Neural crest cell (in vitro differentiated cells): ENCODE measurements around the gene SRI. TPM values are rescaled to one million over a fixed set of nuclear protein-coding genes. Genes with fewer than 3 reads are reported as not detected.
"Not testable (repeated sequence)": the region's sequence is repeated elsewhere in the genome, so short reads cannot be mapped to it uniquely, and the experiment has no call there.

Experiments
- DNase-seq: peaks from one replicate; pipeline ENCODE4 v3.0.0; 2021; ENCODE audit warnings: low read depth, mixed read lengths, low spot score
- H3K27ac Mint-ChIP-seq: one replicate; pipeline ENCODE4 v1.8.0; 2021; ENCODE audit warnings: mild to moderate bottlenecking, mixed read lengths; ENCODE audit not compliant: unreplicated experiment
- H3K27me3 Mint-ChIP-seq: 2 replicates; pipeline ENCODE4 v1.8.0; 2021; ENCODE audit warnings: low read depth, mild to moderate bottlenecking, mixed read lengths
- H3K36me3 Mint-ChIP-seq: 2 replicates; pipeline ENCODE4 v1.8.0; 2021; ENCODE audit warnings: low read depth, mild to moderate bottlenecking, mixed read lengths
- H3K4me1 Mint-ChIP-seq: 2 replicates; pipeline ENCODE4 v1.8.0; 2021; ENCODE audit warnings: mixed read lengths
- H3K4me3 Mint-ChIP-seq: one replicate; pipeline ENCODE4 v1.8.0; 2021; ENCODE audit warnings: mild to moderate bottlenecking, mixed read lengths
- H3K9me3 Mint-ChIP-seq: 2 replicates; pipeline ENCODE4 v1.8.0; 2021; ENCODE audit warnings: mixed read lengths
- CTCF ChIP-seq: fragments of 200-600 bp; sonication (generic); conservative IDR thresholded peaks from 2 replicates; pipeline ENCODE4 v1.5.0; 2021; ENCODE audit warnings: antibody characterized with exemption, mild to moderate bottlenecking
- total RNA-seq: library from RNA; stranded (reverse); gene quantifications from 2 replicates; pipeline ENCODE4 v1.2.1, GENCODE V29; 2021

Gene SRI
- total RNA-seq, 1 donor from 2014 or later: 143 TPM

- no peaks in the 10 kb centered on the region for H3K4me1 Mint-ChIP-seq
- no peaks in the 10 kb centered on the region for H3K27me3 Mint-ChIP-seq
- H3K27ac Mint-ChIP-seq: no peak overlapping the region
- DNase-seq: no peak
- peaks cover 7% of the 10 kb centered on the region for H3K36me3 Mint-ChIP-seq
- no peak overlapping the region for H3K4me3 Mint-ChIP-seq
- peaks cover 5% of the 10 kb centered on the region for H3K9me3 Mint-ChIP-seq
- TF ChIP-seq CTCF: no peak
These were observed 42.7 kb upstream of the SRI start for GRCh38 chr7:88262562-88262961.

GRCh38 chr7:88260719-88261118 is 40.9 kb upstream of the SRI start:
- H3K4me3 Mint-ChIP-seq: no peak overlapping the region
- no peaks in the 10 kb centered on the region for H3K27me3 Mint-ChIP-seq
- H3K27ac Mint-ChIP-seq: no peak overlapping the region
- DNase-seq: no peak
- H3K36me3 Mint-ChIP-seq: peaks cover 3% of the 10 kb centered on the region
- H3K4me1 Mint-ChIP-seq: no peaks in the 10 kb centered on the region
- TF ChIP-seq CTCF: no peak
- H3K9me3 Mint-ChIP-seq: peaks cover 3% of the 10 kb centered on the region

- H3K9me3 Mint-ChIP-seq: peaks cover 3% of the 10 kb centered on the region
- H3K27ac Mint-ChIP-seq: no peak overlapping the region
- peaks cover 3% of the 10 kb centered on the region for H3K36me3 Mint-ChIP-seq
- H3K27me3 Mint-ChIP-seq: no peaks in the 10 kb centered on the region
- TF ChIP-seq CTCF: no peak
- H3K4me3 Mint-ChIP-seq: no peak overlapping the region
- no peak for DNase-seq
- no peaks in the 10 kb centered on the region for H3K4me1 Mint-ChIP-seq
These were observed 40.0 kb upstream of the SRI start for GRCh38 chr7:88259656-88260380.

GRCh38 chr7:88258296-88258695 is 38.5 kb upstream of the SRI start:
- not testable (repeated sequence) for DNase-seq, H3K4me1 Mint-ChIP-seq, H3K9me3 Mint-ChIP-seq, H3K4me3 Mint-ChIP-seq, H3K27me3 Mint-ChIP-seq, H3K36me3 Mint-ChIP-seq, H3K27ac Mint-ChIP-seq

GRCh38 chr7:88256906-88257305 is 37.1 kb upstream of the SRI start:
- Mint-ChIP-seq H3K9me3 (peaks cover 9% of the 10 kb centered on the region), H3K4me1 (no peaks in the 10 kb centered on the region), H3K27me3 (no peaks in the 10 kb centered on the region), H3K27ac (no peak overlapping the region), H3K4me3 (no peak overlapping the region), H3K36me3 (peaks cover 3% of the 10 kb centered on the region)
- DNase-seq: no peak
- TF ChIP-seq CTCF: no peak

GRCh38 chr7:88254721-88255424 is 35.0 kb upstream of the SRI start:
- no peak for DNase-seq
- H3K4me3 Mint-ChIP-seq: no peak overlapping the region
- H3K27me3 Mint-ChIP-seq: no peaks in the 10 kb centered on the region
- H3K9me3 Mint-ChIP-seq: peaks cover 17% of the 10 kb centered on the region
- peaks cover 3% of the 10 kb centered on the region for H3K36me3 Mint-ChIP-seq
- no peak overlapping the region for H3K27ac Mint-ChIP-seq
- no peaks in the 10 kb centered on the region for H3K4me1 Mint-ChIP-seq
- TF ChIP-seq CTCF: no peak
